Measurements from ENCODE around the gene CTCFL. TPM values are rescaled to one million over a fixed set of nuclear protein-coding genes. Genes with fewer than 3 reads are reported as not detected.

Gene CTCFL
- total and polyA plus RNA-seq, 4 donors, result 0.05 to 0.08 (median 0.08) TPM; not detected in 1

DNA sequence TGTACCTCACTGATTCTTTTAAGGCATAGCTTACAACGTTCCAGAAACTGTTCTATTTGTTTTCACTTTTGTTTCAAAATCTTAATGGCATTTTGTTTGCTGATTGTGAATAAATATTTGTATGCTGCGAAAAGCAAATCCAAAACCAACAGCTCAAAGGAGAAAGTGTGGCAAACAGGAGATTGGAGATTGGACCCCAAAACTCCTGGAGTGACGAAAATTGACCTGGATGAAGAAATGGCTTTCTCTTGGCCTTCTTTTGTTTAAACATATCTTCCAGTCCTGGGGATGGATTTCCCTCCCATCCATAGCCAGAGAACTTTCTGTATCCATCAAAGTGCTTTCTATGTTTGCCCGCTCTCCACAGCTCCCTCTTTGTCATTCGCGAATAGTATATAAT is 2.8 kb upstream of the CTCFL start (continued):
- TF ChIP-seq GABPA (IDR thresholded peaks at IDR 0.05 in 1 of 2, conservative IDR thresholded peaks at IDR 0.05 in 1 of 2) (peak in 1 of 2 donors; percentile 8), SP1 (IDR thresholded peaks at IDR 0.05) (peak; percentile 55), HNF4A (conservative IDR thresholded peaks at IDR 0.05) (peak; percentile 70 to 87), JUND (IDR thresholded peaks at IDR 0.05) (peak; percentile 18 to 77)

DNA sequence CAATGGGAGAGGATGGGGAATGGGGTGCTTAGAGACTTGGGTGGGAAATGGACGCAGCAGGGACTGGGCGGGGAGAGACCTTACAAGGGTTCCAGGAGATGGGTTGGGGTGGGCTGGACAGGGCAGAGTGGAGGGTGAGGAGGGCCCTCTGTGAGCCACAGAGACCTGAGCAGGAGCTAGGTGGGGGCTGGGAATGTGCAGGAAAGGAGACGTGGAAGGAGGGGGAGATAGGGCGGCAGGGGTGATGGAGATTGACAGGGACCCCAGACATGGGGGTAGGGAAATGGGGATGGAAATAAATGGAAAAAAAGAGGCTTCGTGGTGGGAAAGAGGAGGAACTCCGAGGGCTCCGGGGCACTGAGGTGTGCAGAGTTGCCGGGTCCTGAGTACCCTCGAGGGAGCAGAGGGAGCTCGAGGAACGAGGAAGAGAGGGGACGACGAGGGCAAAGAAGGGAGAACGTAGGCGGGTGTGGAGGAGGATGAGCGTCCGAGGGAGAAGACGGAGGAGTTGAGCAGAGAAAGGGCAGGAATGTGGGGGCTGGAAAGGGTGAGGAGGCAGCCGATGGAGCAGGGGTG is 2.0 kb upstream of the CTCFL start:
- Histone ChIP-seq H3K9ac (ENCODE audit: low read depth in 1 of 2, low read length in 2 of 2) (peak overlapping the region in 1 of 2 donors; percentile 54), H3K9me3 (ENCODE audit: control insufficient read depth in 4 of 4, low read length in 3 of 4) (no peaks in the 10 kb centered on the region), H3K4me1 (ENCODE audit: control insufficient read depth in 4 of 4, insufficient read depth in 4 of 4, low read length in 3 of 4) (peaks cover 8 to 33% (median 23%) of the 10 kb centered on the region in 4 donors), H3K36me3 (ENCODE audit: control insufficient read depth in 4 of 4, insufficient read depth in 3 of 4, low read depth in 1 of 4, low read length in 3 of 4) (no peaks in the 10 kb centered on the region), H3K27ac (ENCODE audit: low read depth in 1 of 2, low read length in 2 of 2) (peak overlapping the region; percentile 74 to 84), H3K27me3 (ENCODE audit: control insufficient read depth in 4 of 4, insufficient read depth in 4 of 4, low read length in 3 of 4) (no peaks in the 10 kb centered on the region), H3K4me3 (ENCODE audit: low read depth in 1 of 3, low read length in 3 of 3) (no peak overlapping the region)
- WGBS, result 54% methylated on average over 19 of the region's 19 CpGs
- no peak for TF ChIP-seq FOXA2 (IDR thresholded peaks at IDR 0.05)
- TF ChIP-seq TAF1 (conservative IDR thresholded peaks at IDR 0.05), result no peak
- TF ChIP-seq SP1 (IDR thresholded peaks at IDR 0.05), result no peak
- TF ChIP-seq, protein P1, sequence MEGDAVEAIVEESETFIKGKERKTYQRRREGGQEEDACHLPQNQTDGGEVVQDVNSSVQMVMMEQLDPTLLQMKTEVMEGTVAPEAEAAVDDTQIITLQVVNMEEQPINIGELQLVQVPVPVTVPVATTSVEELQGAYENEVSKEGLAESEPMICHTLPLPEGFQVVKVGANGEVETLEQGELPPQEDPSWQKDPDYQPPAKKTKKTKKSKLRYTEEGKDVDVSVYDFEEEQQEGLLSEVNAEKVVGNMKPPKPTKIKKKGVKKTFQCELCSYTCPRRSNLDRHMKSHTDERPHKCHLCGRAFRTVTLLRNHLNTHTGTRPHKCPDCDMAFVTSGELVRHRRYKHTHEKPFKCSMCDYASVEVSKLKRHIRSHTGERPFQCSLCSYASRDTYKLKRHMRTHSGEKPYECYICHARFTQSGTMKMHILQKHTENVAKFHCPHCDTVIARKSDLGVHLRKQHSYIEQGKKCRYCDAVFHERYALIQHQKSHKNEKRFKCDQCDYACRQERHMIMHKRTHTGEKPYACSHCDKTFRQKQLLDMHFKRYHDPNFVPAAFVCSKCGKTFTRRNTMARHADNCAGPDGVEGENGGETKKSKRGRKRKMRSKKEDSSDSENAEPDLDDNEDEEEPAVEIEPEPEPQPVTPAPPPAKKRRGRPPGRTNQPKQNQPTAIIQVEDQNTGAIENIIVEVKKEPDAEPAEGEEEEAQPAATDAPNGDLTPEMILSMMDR (IDR thresholded peaks at IDR 0.05; ENCODE audit: low read depth, low read length, missing input control), result no peak
- no peak for TF ChIP-seq EGR1 (IDR thresholded peaks at IDR 0.05; ENCODE audit: low read depth in 2 of 2)
- TF ChIP-seq FOXA1 (IDR thresholded peaks at IDR 0.05), result no peak
- TF ChIP-seq RAD21 (IDR thresholded peaks at IDR 0.05), result no peak
- no peak for TF ChIP-seq HNF4G (IDR thresholded peaks at IDR 0.05)
- TF ChIP-seq, protein P2, sequence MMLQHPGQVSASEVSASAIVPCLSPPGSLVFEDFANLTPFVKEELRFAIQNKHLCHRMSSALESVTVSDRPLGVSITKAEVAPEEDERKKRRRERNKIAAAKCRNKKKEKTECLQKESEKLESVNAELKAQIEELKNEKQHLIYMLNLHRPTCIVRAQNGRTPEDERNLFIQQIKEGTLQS (IDR thresholded peaks at IDR 0.05), result no peak
- TF ChIP-seq, protein P3, sequence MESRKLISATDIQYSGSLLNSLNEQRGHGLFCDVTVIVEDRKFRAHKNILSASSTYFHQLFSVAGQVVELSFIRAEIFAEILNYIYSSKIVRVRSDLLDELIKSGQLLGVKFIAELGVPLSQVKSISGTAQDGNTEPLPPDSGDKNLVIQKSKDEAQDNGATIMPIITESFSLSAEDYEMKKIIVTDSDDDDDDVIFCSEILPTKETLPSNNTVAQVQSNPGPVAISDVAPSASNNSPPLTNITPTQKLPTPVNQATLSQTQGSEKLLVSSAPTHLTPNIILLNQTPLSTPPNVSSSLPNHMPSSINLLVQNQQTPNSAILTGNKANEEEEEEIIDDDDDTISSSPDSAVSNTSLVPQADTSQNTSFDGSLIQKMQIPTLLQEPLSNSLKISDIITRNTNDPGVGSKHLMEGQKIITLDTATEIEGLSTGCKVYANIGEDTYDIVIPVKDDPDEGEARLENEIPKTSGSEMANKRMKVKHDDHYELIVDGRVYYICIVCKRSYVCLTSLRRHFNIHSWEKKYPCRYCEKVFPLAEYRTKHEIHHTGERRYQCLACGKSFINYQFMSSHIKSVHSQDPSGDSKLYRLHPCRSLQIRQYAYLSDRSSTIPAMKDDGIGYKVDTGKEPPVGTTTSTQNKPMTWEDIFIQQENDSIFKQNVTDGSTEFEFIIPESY (IDR thresholded peaks at IDR 0.05), result no peak
- TF ChIP-seq, protein P4, sequence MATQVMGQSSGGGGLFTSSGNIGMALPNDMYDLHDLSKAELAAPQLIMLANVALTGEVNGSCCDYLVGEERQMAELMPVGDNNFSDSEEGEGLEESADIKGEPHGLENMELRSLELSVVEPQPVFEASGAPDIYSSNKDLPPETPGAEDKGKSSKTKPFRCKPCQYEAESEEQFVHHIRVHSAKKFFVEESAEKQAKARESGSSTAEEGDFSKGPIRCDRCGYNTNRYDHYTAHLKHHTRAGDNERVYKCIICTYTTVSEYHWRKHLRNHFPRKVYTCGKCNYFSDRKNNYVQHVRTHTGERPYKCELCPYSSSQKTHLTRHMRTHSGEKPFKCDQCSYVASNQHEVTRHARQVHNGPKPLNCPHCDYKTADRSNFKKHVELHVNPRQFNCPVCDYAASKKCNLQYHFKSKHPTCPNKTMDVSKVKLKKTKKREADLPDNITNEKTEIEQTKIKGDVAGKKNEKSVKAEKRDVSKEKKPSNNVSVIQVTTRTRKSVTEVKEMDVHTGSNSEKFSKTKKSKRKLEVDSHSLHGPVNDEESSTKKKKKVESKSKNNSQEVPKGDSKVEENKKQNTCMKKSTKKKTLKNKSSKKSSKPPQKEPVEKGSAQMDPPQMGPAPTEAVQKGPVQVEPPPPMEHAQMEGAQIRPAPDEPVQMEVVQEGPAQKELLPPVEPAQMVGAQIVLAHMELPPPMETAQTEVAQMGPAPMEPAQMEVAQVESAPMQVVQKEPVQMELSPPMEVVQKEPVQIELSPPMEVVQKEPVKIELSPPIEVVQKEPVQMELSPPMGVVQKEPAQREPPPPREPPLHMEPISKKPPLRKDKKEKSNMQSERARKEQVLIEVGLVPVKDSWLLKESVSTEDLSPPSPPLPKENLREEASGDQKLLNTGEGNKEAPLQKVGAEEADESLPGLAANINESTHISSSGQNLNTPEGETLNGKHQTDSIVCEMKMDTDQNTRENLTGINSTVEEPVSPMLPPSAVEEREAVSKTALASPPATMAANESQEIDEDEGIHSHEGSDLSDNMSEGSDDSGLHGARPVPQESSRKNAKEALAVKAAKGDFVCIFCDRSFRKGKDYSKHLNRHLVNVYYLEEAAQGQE (IDR thresholded peaks at IDR 0.05), result no peak
- no peak for TF ChIP-seq JUND (IDR thresholded peaks at IDR 0.05)
- TF ChIP-seq YY1 (IDR thresholded peaks at IDR 0.05), result no peak
- no peak for TF ChIP-seq RXRA (IDR thresholded peaks at IDR 0.05)
- TF ChIP-seq, protein P5, sequence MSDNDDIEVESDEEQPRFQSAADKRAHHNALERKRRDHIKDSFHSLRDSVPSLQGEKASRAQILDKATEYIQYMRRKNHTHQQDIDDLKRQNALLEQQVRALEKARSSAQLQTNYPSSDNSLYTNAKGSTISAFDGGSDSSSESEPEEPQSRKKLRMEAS (IDR thresholded peaks at IDR 0.05), result no peak
- TF ChIP-seq HNF4A (conservative IDR thresholded peaks at IDR 0.05), result no peak
- TF ChIP-seq GABPA (IDR thresholded peaks at IDR 0.05 in 1 of 2, conservative IDR thresholded peaks at IDR 0.05 in 1 of 2), result no peak
- no peak for TF ChIP-seq NR2F2 (IDR thresholded peaks at IDR 0.05)
- DNase-seq (ENCODE audit: low spot score), result no peak

Measured in liver (tissue), 9 donors.